ENCODE data around the gene INCENP.

The INCENP gene

DNA sequence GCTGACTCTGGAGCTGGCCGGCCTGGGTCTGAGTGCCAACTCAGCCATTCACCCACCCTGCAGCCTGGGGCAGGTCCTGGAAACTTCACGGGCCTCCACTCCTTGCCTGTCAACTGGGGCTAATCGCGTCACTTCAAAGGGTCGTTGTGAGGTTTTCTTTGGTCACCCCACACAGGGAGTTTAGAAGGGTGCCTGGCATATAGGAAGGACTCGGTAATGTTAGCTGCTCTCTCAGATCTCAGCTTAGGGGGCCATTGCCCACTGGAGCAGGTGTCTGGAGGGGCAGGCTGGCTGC lies 7.3 kb downstream of the INCENP start:
- no peaks in the 10 kb centered on the region for H3K9me3 ChIP-seq (ENCODE audit: control insufficient read depth in 1 of 2, low read length in 2 of 2)
- peaks cover 7 to 55% of the 10 kb centered on the region in 2 donors for H3K36me3 ChIP-seq (ENCODE audit: control insufficient read depth in 1 of 2, insufficient read depth in 2 of 2, low read length in 2 of 2)
- H3K27ac ChIP-seq (ENCODE audit: low read depth, low read length): no peak overlapping the region
- H3K27me3 ChIP-seq (ENCODE audit: control insufficient read depth in 1 of 2, insufficient read depth in 2 of 2, low read length in 2 of 2): no peaks in the 10 kb centered on the region
- no peaks in the 10 kb centered on the region for H3K4me1 ChIP-seq (ENCODE audit: control insufficient read depth in 1 of 2, insufficient read depth in 2 of 2, low read length in 2 of 2)
- no peak overlapping the region for H3K9ac ChIP-seq (ENCODE audit: low read depth in 1 of 2, low read length in 2 of 2)
- H3K4me3 ChIP-seq (ENCODE audit: low read depth in 1 of 2, low read length in 2 of 2): no peak overlapping the region

DNA sequence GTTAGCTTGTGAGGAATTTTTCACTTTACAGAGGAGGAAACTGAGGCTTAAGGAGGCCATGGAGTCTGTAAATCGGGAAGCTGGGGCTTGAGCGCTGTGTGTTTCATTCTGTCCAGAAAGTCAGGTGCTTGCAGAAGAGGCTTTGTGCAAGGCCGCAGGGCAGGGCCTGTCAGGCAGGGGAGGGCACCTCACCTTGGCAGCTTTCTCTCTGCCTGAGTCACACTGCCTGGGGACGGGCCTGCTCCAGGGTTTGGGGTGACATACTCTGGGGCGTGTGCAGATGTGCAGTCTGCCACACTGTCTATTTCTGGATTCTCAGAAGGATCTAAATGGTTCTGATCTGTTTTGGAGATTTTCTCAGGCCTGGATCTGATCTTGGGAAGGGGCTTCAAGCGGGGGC lies 8.4 kb downstream of the INCENP start:
- Histone ChIP-seq H3K9ac (ENCODE audit: low read depth in 1 of 2, low read length in 2 of 2) (no peak overlapping the region), H3K4me3 (ENCODE audit: low read depth in 1 of 2, low read length in 2 of 2) (no peak overlapping the region), H3K27ac (ENCODE audit: low read depth, low read length) (no peak overlapping the region), H3K27me3 (ENCODE audit: control insufficient read depth in 1 of 2, insufficient read depth in 2 of 2, low read length in 2 of 2) (no peaks in the 10 kb centered on the region), H3K36me3 (ENCODE audit: control insufficient read depth in 1 of 2, insufficient read depth in 2 of 2, low read length in 2 of 2) (peaks cover 7 to 55% of the 10 kb centered on the region in 2 donors), H3K4me1 (ENCODE audit: control insufficient read depth in 1 of 2, insufficient read depth in 2 of 2, low read length in 2 of 2) (no peaks in the 10 kb centered on the region), H3K9me3 (ENCODE audit: control insufficient read depth in 1 of 2, low read length in 2 of 2) (no peaks in the 10 kb centered on the region)

- Histone ChIP-seq H3K4me1 (ENCODE audit: control insufficient read depth in 1 of 2, insufficient read depth in 2 of 2, low read length in 2 of 2) (no peaks in the 10 kb centered on the region), H3K4me3 (ENCODE audit: low read depth in 1 of 2, low read length in 2 of 2) (no peak overlapping the region), H3K27ac (ENCODE audit: low read depth, low read length) (no peak overlapping the region), H3K36me3 (ENCODE audit: control insufficient read depth in 1 of 2, insufficient read depth in 2 of 2, low read length in 2 of 2) (peaks cover 7 to 61% of the 10 kb centered on the region in 2 donors), H3K27me3 (ENCODE audit: control insufficient read depth in 1 of 2, insufficient read depth in 2 of 2, low read length in 2 of 2) (no peaks in the 10 kb centered on the region), H3K9ac (ENCODE audit: low read depth in 1 of 2, low read length in 2 of 2) (no peak overlapping the region), H3K9me3 (ENCODE audit: control insufficient read depth in 1 of 2, low read length in 2 of 2) (no peaks in the 10 kb centered on the region)
These were observed 9.0 kb downstream of the INCENP start for GRCh38 chr11:62132689-62133293.

DNA sequence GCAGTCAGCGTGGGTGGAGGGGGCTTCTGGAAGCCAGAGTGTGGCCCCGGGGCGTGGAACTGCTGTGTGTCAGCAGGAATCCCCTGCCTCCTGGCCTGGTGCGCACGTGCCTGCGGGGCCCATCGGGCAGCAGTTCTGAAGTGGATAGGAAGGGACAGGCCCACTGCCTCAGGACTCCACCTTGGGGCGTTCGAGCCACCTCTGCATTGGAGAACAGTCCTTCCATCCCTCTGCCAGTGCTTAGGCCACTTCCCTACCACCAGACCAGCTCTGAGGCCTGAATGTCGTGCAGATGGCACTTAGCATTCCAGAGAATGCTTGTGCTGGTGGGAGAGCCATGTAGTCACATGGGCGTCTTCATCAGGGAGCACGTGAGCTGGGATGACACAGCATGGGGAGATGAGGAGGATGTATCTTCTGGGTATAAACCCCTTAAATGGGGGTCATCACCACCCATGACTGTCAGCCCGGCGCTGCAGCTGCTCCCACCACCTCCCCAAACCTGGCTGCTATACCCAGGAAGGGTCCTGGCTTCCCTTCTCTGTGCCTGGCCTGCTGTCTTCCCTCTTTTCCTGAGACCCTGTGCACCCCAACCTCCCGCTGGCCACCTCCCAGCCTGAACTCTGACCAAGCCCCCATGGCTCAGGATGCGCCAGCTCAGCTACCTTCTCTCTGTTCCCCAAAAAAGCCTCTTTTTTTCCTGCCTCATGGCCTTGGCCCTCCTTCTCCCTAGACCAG lies 9.7 kb downstream of the INCENP start:
- Histone ChIP-seq H3K9ac (ENCODE audit: low read depth in 1 of 2, low read length in 2 of 2) (no peak overlapping the region), H3K36me3 (ENCODE audit: control insufficient read depth in 1 of 2, insufficient read depth in 2 of 2, low read length in 2 of 2) (peaks cover 7 to 62% of the 10 kb centered on the region in 2 donors), H3K27me3 (ENCODE audit: control insufficient read depth in 1 of 2, insufficient read depth in 2 of 2, low read length in 2 of 2) (no peaks in the 10 kb centered on the region), H3K9me3 (ENCODE audit: control insufficient read depth in 1 of 2, low read length in 2 of 2) (no peaks in the 10 kb centered on the region), H3K4me3 (ENCODE audit: low read depth in 1 of 2, low read length in 2 of 2) (no peak overlapping the region), H3K27ac (ENCODE audit: low read depth, low read length) (no peak overlapping the region), H3K4me1 (ENCODE audit: control insufficient read depth in 1 of 2, insufficient read depth in 2 of 2, low read length in 2 of 2) (no peaks in the 10 kb centered on the region)

GRCh38 chr11:62137276-62137861 lies 13.6 kb downstream of the INCENP start:
- H3K4me1 ChIP-seq (ENCODE audit: control insufficient read depth in 1 of 2, insufficient read depth in 2 of 2, low read length in 2 of 2): no peaks in the 10 kb centered on the region
- H3K27ac ChIP-seq (ENCODE audit: low read depth, low read length): no peak overlapping the region
- no peak overlapping the region for H3K4me3 ChIP-seq (ENCODE audit: low read depth in 1 of 2, low read length in 2 of 2)
- no peak overlapping the region for H3K9ac ChIP-seq (ENCODE audit: low read depth in 1 of 2, low read length in 2 of 2)
- no peaks in the 10 kb centered on the region for H3K9me3 ChIP-seq (ENCODE audit: control insufficient read depth in 1 of 2, low read length in 2 of 2)
- H3K36me3 ChIP-seq (ENCODE audit: control insufficient read depth in 1 of 2, insufficient read depth in 2 of 2, low read length in 2 of 2): peaks cover 20 to 68% of the 10 kb centered on the region in 2 donors
- H3K27me3 ChIP-seq (ENCODE audit: control insufficient read depth in 1 of 2, insufficient read depth in 2 of 2, low read length in 2 of 2): no peaks in the 10 kb centered on the region

DNA sequence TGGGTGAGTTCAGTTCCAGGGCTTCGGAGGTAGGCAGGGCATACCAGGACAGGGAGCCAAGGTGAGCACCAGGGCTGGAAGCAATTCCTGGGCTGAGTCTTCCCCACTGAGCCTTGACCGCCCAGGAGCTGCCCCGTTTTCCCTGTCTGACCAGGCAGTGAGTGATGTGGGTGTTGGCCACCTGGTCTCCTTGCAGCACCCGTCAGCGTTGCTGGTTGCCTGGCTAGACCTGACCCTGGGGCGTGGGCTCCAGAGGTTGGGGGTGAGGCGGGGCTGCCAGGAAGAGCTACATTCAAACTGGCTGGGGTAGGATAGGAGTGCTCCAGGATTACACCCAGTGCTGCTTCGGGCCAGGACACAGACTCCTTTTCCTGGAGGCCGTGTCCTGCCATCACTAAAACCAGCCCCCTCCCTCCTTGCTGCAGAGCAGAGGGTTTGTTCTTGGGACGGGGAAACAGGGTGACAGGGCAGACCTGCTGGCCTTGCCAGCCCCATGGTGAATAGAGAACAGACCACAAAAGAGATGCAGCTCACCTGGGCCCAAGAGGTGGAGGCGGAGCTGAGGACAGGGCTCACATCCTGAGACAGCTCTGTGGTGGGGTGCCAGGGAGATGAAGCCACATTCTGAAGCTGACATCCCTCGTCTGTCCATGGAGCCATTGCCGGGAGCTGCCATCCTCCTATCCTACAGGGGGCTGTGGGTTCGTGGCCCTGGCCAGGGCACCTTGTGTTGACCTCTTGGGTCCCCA lies 14.2 kb downstream of the INCENP start:
- no peaks in the 10 kb centered on the region for H3K9me3 ChIP-seq (ENCODE audit: control insufficient read depth in 1 of 2, low read length in 2 of 2)
- H3K4me1 ChIP-seq (ENCODE audit: control insufficient read depth in 1 of 2, insufficient read depth in 2 of 2, low read length in 2 of 2): no peaks in the 10 kb centered on the region
- H3K9ac ChIP-seq (ENCODE audit: low read depth in 1 of 2, low read length in 2 of 2): no peak overlapping the region
- H3K4me3 ChIP-seq (ENCODE audit: low read depth in 1 of 2, low read length in 2 of 2): no peak overlapping the region
- H3K36me3 ChIP-seq (ENCODE audit: control insufficient read depth in 1 of 2, insufficient read depth in 2 of 2, low read length in 2 of 2): peaks cover 20 to 68% of the 10 kb centered on the region in 2 donors
- H3K27me3 ChIP-seq (ENCODE audit: control insufficient read depth in 1 of 2, insufficient read depth in 2 of 2, low read length in 2 of 2): no peaks in the 10 kb centered on the region
- H3K27ac ChIP-seq (ENCODE audit: low read depth, low read length): no peak overlapping the region

GRCh38 chr11:62138630-62139425 lies 15.0 kb downstream of the INCENP start:
- no peaks in the 10 kb centered on the region for H3K27me3 ChIP-seq (ENCODE audit: control insufficient read depth in 1 of 2, insufficient read depth in 2 of 2, low read length in 2 of 2)
- no peaks in the 10 kb centered on the region for H3K4me1 ChIP-seq (ENCODE audit: control insufficient read depth in 1 of 2, insufficient read depth in 2 of 2, low read length in 2 of 2)
- no peak overlapping the region for H3K4me3 ChIP-seq (ENCODE audit: low read depth in 1 of 2, low read length in 2 of 2)
- H3K27ac ChIP-seq (ENCODE audit: low read depth, low read length): no peak overlapping the region
- no peaks in the 10 kb centered on the region for H3K9me3 ChIP-seq (ENCODE audit: control insufficient read depth in 1 of 2, low read length in 2 of 2)
- no peak overlapping the region for H3K9ac ChIP-seq (ENCODE audit: low read depth in 1 of 2, low read length in 2 of 2)
- H3K36me3 ChIP-seq (ENCODE audit: control insufficient read depth in 1 of 2, insufficient read depth in 2 of 2, low read length in 2 of 2): peaks cover 20 to 68% of the 10 kb centered on the region in 2 donors

- Histone ChIP-seq H3K9ac (ENCODE audit: low read depth in 1 of 2, low read length in 2 of 2) (no peak overlapping the region), H3K27ac (ENCODE audit: low read depth, low read length) (no peak overlapping the region), H3K9me3 (ENCODE audit: control insufficient read depth in 1 of 2, low read length in 2 of 2) (no peaks in the 10 kb centered on the region), H3K27me3 (ENCODE audit: control insufficient read depth in 1 of 2, insufficient read depth in 2 of 2, low read length in 2 of 2) (no peaks in the 10 kb centered on the region), H3K4me1 (ENCODE audit: control insufficient read depth in 1 of 2, insufficient read depth in 2 of 2, low read length in 2 of 2) (no peaks in the 10 kb centered on the region), H3K36me3 (ENCODE audit: control insufficient read depth in 1 of 2, insufficient read depth in 2 of 2, low read length in 2 of 2) (peaks cover 20 to 69% of the 10 kb centered on the region in 2 donors), H3K4me3 (ENCODE audit: low read depth in 1 of 2, low read length in 2 of 2) (no peak overlapping the region)
These were observed 15.9 kb downstream of the INCENP start for GRCh38 chr11:62139526-62140303.

DNA sequence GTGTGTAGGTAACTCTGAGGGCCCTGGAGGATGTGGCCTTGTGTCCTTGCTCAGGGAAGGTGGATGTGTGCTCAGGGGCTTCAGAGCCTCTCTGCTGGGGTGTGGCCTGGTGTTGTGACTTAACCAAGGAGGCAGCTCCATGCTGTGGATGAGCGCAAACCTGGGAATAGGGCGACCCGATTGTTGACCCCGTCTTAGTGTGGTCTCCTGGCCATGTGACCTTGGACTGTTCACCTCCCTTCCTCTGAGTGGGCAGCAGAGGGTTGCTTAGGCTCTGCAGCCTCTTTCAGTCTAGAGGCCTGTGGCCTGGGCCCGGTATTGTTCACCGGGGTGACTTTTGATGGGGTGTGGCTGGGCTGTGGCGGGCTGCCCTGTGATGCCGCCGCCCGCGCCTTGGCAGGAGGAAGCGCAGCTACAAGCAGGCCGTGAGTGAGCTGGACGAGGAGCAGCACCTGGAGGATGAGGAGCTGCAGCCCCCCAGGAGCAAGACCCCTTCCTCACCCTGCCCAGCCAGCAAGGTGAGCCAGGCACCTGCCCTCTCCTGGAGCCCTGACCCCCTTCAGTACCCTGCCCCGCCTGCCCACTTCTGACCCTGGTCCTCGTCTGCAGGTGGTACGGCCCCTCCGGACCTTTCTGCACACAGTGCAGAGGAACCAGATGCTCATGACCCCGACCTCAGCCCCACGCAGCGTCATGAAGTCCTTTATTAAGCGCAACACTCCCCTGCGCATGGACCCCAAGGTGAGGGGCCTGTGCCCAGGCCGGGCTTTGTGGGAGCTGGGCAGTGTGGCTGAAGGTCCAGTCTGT lies 16.7 kb downstream of the INCENP start:
- H3K4me3 ChIP-seq (ENCODE audit: low read depth in 1 of 2, low read length in 2 of 2): no peak overlapping the region
- no peaks in the 10 kb centered on the region for H3K4me1 ChIP-seq (ENCODE audit: control insufficient read depth in 1 of 2, insufficient read depth in 2 of 2, low read length in 2 of 2)
- H3K36me3 ChIP-seq (ENCODE audit: control insufficient read depth in 1 of 2, insufficient read depth in 2 of 2, low read length in 2 of 2): peaks cover 25 to 77% of the 10 kb centered on the region in 2 donors

More for the DNA sequence above, 16.7 kb downstream of the INCENP start:
- Histone ChIP-seq H3K9ac (ENCODE audit: low read depth in 1 of 2, low read length in 2 of 2) (no peak overlapping the region), H3K27me3 (ENCODE audit: control insufficient read depth in 1 of 2, insufficient read depth in 2 of 2, low read length in 2 of 2) (no peaks in the 10 kb centered on the region), H3K27ac (ENCODE audit: low read depth, low read length) (no peak overlapping the region), H3K9me3 (ENCODE audit: control insufficient read depth in 1 of 2, low read length in 2 of 2) (no peaks in the 10 kb centered on the region)
